ENCODE data around the gene SLC12A7. TPM values are rescaled to one million over a fixed set of nuclear protein-coding genes. Genes with fewer than 3 reads are reported as not detected.

Gene SLC12A7
- total RNA-seq, 1 donor from 2014 or later = 11.5 TPM

DNA sequence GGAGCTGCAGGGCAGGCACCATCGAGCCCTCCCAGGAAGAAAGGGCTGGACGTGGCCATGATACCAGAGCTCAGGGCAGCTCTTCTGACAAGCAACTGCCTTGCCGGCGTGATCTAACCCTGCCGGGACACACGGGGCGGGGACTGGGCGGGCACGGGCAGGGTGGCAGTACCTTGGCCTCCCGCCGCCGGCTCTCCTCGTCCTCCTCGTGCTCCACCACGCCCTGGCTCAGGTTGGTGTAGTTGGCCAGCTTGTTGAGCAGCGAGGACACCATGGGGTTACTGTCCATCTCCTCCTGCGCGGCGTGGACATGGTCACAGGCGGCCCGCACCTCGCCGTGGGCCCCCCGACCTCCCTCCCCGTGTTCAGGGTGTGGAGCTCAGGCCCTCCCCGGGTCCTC is 18.5 kb downstream of the SLC12A7 start:
- H3K27ac Mint-ChIP-seq (ENCODE audit: unreplicated experiment) = no peak overlapping the region
- no peaks in the 10 kb centered on the region for H3K27me3 Mint-ChIP-seq (ENCODE audit: unreplicated experiment)
- TF ChIP-seq, protein P1, sequence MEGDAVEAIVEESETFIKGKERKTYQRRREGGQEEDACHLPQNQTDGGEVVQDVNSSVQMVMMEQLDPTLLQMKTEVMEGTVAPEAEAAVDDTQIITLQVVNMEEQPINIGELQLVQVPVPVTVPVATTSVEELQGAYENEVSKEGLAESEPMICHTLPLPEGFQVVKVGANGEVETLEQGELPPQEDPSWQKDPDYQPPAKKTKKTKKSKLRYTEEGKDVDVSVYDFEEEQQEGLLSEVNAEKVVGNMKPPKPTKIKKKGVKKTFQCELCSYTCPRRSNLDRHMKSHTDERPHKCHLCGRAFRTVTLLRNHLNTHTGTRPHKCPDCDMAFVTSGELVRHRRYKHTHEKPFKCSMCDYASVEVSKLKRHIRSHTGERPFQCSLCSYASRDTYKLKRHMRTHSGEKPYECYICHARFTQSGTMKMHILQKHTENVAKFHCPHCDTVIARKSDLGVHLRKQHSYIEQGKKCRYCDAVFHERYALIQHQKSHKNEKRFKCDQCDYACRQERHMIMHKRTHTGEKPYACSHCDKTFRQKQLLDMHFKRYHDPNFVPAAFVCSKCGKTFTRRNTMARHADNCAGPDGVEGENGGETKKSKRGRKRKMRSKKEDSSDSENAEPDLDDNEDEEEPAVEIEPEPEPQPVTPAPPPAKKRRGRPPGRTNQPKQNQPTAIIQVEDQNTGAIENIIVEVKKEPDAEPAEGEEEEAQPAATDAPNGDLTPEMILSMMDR (IDR thresholded peaks at IDR 0.05) = no peak
- H3K4me3 Mint-ChIP-seq (ENCODE audit: unreplicated experiment) = no peak overlapping the region
- H3K9me3 Mint-ChIP-seq (ENCODE audit: unreplicated experiment) = no peaks in the 10 kb centered on the region
- H3K36me3 Mint-ChIP-seq (ENCODE audit: unreplicated experiment) = no peaks in the 10 kb centered on the region
- DNase-seq (ENCODE audit: extremely low spot score, unreplicated experiment) = no peak
- no peaks in the 10 kb centered on the region for H3K4me1 Mint-ChIP-seq (ENCODE audit: unreplicated experiment)

DNA sequence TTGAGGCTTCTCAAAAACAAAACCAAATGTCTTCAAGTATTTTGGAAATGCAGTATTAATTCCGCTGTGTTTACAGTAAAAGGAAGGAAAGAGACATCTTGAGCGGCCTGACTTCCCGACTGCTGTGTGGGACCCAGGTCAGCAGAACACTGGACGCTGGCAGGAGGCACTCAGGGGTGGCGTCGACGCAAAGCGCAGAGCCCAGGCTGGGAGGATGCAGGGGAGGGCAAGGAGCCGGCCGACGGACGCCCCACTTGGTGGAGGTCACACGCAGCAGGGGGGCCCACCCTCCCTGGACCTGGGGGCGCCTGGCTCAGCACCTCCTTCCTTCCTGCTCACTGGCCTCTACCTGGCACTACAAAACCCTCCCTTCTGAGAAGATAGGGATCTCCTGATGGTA is 19.7 kb downstream of the SLC12A7 start:
- H3K27me3 Mint-ChIP-seq (ENCODE audit: unreplicated experiment) = no peaks in the 10 kb centered on the region
- no peaks in the 10 kb centered on the region for H3K9me3 Mint-ChIP-seq (ENCODE audit: unreplicated experiment)
- no peak overlapping the region for H3K27ac Mint-ChIP-seq (ENCODE audit: unreplicated experiment)
- no peaks in the 10 kb centered on the region for H3K4me1 Mint-ChIP-seq (ENCODE audit: unreplicated experiment)
- no peak overlapping the region for H3K4me3 Mint-ChIP-seq (ENCODE audit: unreplicated experiment)
- H3K36me3 Mint-ChIP-seq (ENCODE audit: unreplicated experiment) = no peaks in the 10 kb centered on the region
- DNase-seq (ENCODE audit: extremely low spot score, unreplicated experiment) = no peak
- TF ChIP-seq, protein P1 (IDR thresholded peaks at IDR 0.05) = no peak

DNA sequence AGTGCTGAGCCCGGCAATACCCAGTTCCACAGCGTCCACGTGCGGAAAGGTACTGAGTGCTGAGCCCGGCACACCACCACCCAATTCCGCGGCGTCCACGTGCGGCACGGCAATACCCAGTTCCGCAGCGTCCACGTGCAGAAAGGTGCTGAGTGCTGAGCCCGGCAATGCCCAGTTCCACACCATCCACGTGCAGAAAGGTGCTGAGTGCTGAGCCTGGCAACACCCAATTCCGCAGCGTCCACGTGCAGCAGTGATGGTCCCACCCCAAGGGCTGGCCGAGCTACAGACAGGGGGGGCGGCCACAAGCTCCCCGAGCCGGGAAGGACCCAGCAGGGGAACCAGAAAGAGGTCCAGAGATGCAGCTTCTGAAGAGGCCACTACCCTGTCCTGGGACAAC is 20.2 kb downstream of the SLC12A7 start:
- Mint-ChIP-seq H3K27me3 (ENCODE audit: unreplicated experiment) (no peaks in the 10 kb centered on the region), H3K27ac (ENCODE audit: unreplicated experiment) (no peak overlapping the region), H3K9me3 (ENCODE audit: unreplicated experiment) (no peaks in the 10 kb centered on the region), H3K4me1 (ENCODE audit: unreplicated experiment) (no peaks in the 10 kb centered on the region), H3K4me3 (ENCODE audit: unreplicated experiment) (no peak overlapping the region), H3K36me3 (ENCODE audit: unreplicated experiment) (no peaks in the 10 kb centered on the region)
- no peak for DNase-seq (ENCODE audit: extremely low spot score, unreplicated experiment)
- TF ChIP-seq, protein P1 (IDR thresholded peaks at IDR 0.05) = no peak

DNA sequence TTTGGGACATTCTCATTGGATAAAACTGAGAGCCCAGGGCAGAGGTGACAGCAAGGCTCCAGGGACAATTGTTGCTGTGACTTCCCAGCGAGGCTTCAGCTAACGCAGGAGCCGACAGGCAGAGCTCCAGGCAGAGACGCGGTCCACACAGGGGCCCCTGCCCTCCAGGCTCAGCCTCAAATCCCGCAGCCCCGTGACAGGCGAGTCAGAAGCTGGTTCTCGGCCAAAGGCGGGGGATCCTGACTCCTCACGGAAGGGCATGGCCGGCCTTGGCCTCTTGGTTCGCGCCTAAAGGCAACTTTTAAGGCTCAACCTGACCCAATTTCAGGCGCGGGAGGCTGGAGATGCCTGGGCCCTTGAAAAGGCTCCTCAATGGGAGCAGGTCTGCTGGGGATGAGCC is 21.3 kb downstream of the SLC12A7 start:
- Mint-ChIP-seq H3K27me3 (ENCODE audit: unreplicated experiment) (no peaks in the 10 kb centered on the region), H3K9me3 (ENCODE audit: unreplicated experiment) (no peaks in the 10 kb centered on the region), H3K4me1 (ENCODE audit: unreplicated experiment) (no peaks in the 10 kb centered on the region), H3K4me3 (ENCODE audit: unreplicated experiment) (no peak overlapping the region), H3K36me3 (ENCODE audit: unreplicated experiment) (no peaks in the 10 kb centered on the region), H3K27ac (ENCODE audit: unreplicated experiment) (no peak overlapping the region)
- no peak for DNase-seq (ENCODE audit: extremely low spot score, unreplicated experiment)
- TF ChIP-seq, protein P1 (IDR thresholded peaks at IDR 0.05) = no peak

DNA sequence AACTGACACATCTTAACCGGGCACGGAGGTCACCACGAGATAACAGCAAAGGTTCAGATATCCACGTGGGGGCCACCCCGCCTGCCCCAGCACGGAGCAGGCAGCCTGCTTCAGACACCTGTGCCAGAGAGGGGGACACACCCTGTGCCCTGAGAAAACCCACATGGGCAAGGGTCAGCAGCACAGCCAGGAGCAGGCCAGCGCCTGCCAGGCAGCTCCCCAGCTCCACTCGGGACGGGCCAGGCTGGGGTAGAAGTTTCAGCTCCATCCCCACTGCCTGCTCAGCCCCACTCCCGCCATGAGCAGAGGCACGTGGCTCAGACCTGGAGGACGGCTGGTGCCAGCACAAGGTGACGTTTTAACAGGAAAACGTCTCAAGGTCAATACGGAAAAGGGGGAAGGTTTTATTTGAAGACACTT is 22.2 kb downstream of the SLC12A7 start:
- TF ChIP-seq, protein P1 (IDR thresholded peaks at IDR 0.05) = no peak
- Mint-ChIP-seq H3K36me3 (ENCODE audit: unreplicated experiment) (no peaks in the 10 kb centered on the region), H3K27me3 (ENCODE audit: unreplicated experiment) (no peaks in the 10 kb centered on the region), H3K4me3 (ENCODE audit: unreplicated experiment) (no peak overlapping the region), H3K4me1 (ENCODE audit: unreplicated experiment) (no peaks in the 10 kb centered on the region), H3K27ac (ENCODE audit: unreplicated experiment) (no peak overlapping the region), H3K9me3 (ENCODE audit: unreplicated experiment) (no peaks in the 10 kb centered on the region)
- DNase-seq (ENCODE audit: extremely low spot score, unreplicated experiment) = no peak

Data from osteocyte (in vitro differentiated cells).